Endodermal cell (in vitro differentiated cells): Measurements from ENCODE around the gene KIRREL3. TPM values are rescaled to one million over a fixed set of nuclear protein-coding genes. Genes with fewer than 3 reads are reported as not detected.

Source experiments
- DNase-seq: peaks from one replicate; pipeline ENCODE4 v3.0.0-alpha.2; 2017
- H3K27ac ChIP-seq: 2 replicates; pipeline ENCODE4 v1.5.1; 2013; ENCODE audit warnings: mild to moderate bottlenecking, low read depth, low read length, moderate library complexity
- H3K27me3 ChIP-seq: 2 replicates; pipeline ENCODE4 v1.6.1; 2013; ENCODE audit warnings: mild to moderate bottlenecking, low read length, moderate library complexity; ENCODE audit not compliant: insufficient read depth, control insufficient read depth, poor library complexity, severe bottlenecking
- H3K36me3 ChIP-seq: 2 replicates; pipeline ENCODE4 v1.7.0; 2013; ENCODE audit warnings: mild to moderate bottlenecking, low read length, moderate library complexity; ENCODE audit not compliant: control insufficient read depth, insufficient read depth
- H3K4me1 ChIP-seq: one replicate; pipeline ENCODE4 v1.7.0; 2013; ENCODE audit warnings: low read length; ENCODE audit not compliant: control insufficient read depth, insufficient read depth
- H3K4me3 ChIP-seq: 2 replicates; pipeline ENCODE4 v1.5.1; 2013; ENCODE audit warnings: mild to moderate bottlenecking, low read length, moderate library complexity
- H3K9ac ChIP-seq: 2 replicates; pipeline ENCODE4 v1.6.1; 2013; ENCODE audit warnings: mild to moderate bottlenecking, low read length, moderate library complexity; ENCODE audit not compliant: poor library complexity, severe bottlenecking; ENCODE audit errors: extremely low read depth
- H3K9me3 ChIP-seq: 2 replicates; pipeline ENCODE4 v1.6.1; 2013; ENCODE audit warnings: mild to moderate bottlenecking, low read length, moderate library complexity; ENCODE audit not compliant: control insufficient read depth
- H3K27ac Mint-ChIP-seq: 2 replicates; pipeline ENCODE4 v1.8.0; 2020; ENCODE audit warnings: mixed read lengths
- H3K27me3 Mint-ChIP-seq: 2 replicates; pipeline ENCODE4 v1.8.0; 2021; ENCODE audit warnings: mild to moderate bottlenecking, mixed read lengths; ENCODE audit not compliant: insufficient read depth
- H3K36me3 Mint-ChIP-seq: 2 replicates; pipeline ENCODE4 v1.8.0; 2020; ENCODE audit warnings: low read depth, mixed read lengths
- H3K4me1 Mint-ChIP-seq: 2 replicates; pipeline ENCODE4 v1.8.0; 2020; ENCODE audit warnings: mixed read lengths
- H3K4me3 Mint-ChIP-seq: 2 replicates; pipeline ENCODE4 v1.8.0; 2020; ENCODE audit warnings: mild to moderate bottlenecking, moderate library complexity, mixed read lengths
- H3K9me3 Mint-ChIP-seq: 2 replicates; pipeline ENCODE4 v1.8.0; 2020; ENCODE audit warnings: mild to moderate bottlenecking, mixed read lengths
- WGBS, 2 experiments: methylation state at CpG; one replicate each; pipeline versions ENCODE4 v1.1.5 to v1.1.7; 2013; ENCODE audit warnings: missing lambda C conversion rate in 2 of 2, mixed read lengths in 1 of 2; ENCODE audit not compliant: insufficient coverage in 1 of 2, insufficient read length in 1 of 2; 5-methylcytosine and 5-hydroxymethylcytosine counted together
- total RNA-seq, 2 donors: library from RNA; stranded (reverse); fragmentation: NEBNext Ultra II Directional in 1 of 2; extraction: Animal tissue kit (Norgen Biotek cat#: 25700) in 1 of 2; gene quantifications; 2 replicates in 1 of 2; 3 replicates in 1 of 2; pipeline ENCODE4 v1.2.1, GENCODE V29; 2021
- TF ChIP-seq, protein P1 (sequence below): fragments of 200-600 bp; sonication (generic); conservative IDR thresholded peaks from 2 replicates; pipeline ENCODE4 v1.5.0; 2021; ENCODE audit warnings: antibody characterized with exemption, mild to moderate bottlenecking

Gene KIRREL3
- total RNA-seq, 2 donors from 2014 or later = 1.1 to 1.4 TPM

DNA sequence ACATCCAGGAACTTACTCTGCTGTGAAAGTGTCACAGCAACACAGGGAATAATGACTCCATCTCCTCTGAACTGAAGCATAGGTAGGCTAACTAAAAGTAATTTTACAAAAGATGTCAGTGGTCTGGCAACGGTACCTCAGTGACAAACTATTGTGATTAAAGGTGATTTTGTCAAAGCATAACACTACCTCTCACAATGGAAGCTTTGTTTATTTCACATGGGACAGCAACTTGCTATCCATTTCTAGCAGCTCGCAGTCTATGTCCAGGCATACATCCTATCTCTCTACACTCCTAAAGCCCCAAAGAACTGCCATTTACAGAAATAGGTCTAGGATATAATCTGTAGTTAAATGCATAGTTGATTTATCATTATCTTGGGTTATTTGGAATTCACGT lies 163.0 kb downstream of the KIRREL3 start:
- H3K27me3 Mint-ChIP-seq = no peaks in the 10 kb centered on the region
- no peaks in the 10 kb centered on the region for H3K36me3 ChIP-seq
- H3K4me1 ChIP-seq = no peaks in the 10 kb centered on the region
- WGBS, 2 experiments = 92 to 100% methylated on average over 1 to 2 of the region's 3 CpGs
- H3K27ac ChIP-seq = no peak overlapping the region
- H3K4me3 Mint-ChIP-seq = no peak overlapping the region
- no peaks in the 10 kb centered on the region for H3K36me3 Mint-ChIP-seq
- H3K9me3 Mint-ChIP-seq = peaks cover 5% of the 10 kb centered on the region
- H3K9ac ChIP-seq = no peak overlapping the region
- DNase-seq = peak; percentile 8
- no peaks in the 10 kb centered on the region for H3K9me3 ChIP-seq
- H3K27me3 ChIP-seq = no peaks in the 10 kb centered on the region
- no peaks in the 10 kb centered on the region for H3K4me1 Mint-ChIP-seq
- no peak overlapping the region for H3K4me3 ChIP-seq
- H3K27ac Mint-ChIP-seq = no peak overlapping the region
- TF ChIP-seq, protein P1, sequence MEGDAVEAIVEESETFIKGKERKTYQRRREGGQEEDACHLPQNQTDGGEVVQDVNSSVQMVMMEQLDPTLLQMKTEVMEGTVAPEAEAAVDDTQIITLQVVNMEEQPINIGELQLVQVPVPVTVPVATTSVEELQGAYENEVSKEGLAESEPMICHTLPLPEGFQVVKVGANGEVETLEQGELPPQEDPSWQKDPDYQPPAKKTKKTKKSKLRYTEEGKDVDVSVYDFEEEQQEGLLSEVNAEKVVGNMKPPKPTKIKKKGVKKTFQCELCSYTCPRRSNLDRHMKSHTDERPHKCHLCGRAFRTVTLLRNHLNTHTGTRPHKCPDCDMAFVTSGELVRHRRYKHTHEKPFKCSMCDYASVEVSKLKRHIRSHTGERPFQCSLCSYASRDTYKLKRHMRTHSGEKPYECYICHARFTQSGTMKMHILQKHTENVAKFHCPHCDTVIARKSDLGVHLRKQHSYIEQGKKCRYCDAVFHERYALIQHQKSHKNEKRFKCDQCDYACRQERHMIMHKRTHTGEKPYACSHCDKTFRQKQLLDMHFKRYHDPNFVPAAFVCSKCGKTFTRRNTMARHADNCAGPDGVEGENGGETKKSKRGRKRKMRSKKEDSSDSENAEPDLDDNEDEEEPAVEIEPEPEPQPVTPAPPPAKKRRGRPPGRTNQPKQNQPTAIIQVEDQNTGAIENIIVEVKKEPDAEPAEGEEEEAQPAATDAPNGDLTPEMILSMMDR = no peak

- H3K4me1 Mint-ChIP-seq = no peaks in the 10 kb centered on the region
Measured at GRCh38 chr11:126834573-126834972, 166.0 kb downstream of the KIRREL3 start.

GRCh38 chr11:126834149-126834548 lies 166.4 kb downstream of the KIRREL3 start:
- H3K36me3 ChIP-seq = no peaks in the 10 kb centered on the region
- H3K27ac ChIP-seq = no peak overlapping the region
- Mint-ChIP-seq H3K4me3 (no peak overlapping the region), H3K27me3 (no peaks in the 10 kb centered on the region), H3K4me1 (no peaks in the 10 kb centered on the region), H3K36me3 (no peaks in the 10 kb centered on the region), H3K27ac (no peak overlapping the region), H3K9me3 (peaks cover 5% of the 10 kb centered on the region)
- DNase-seq = peak; percentile 17
- H3K9me3 ChIP-seq = no peaks in the 10 kb centered on the region
- peaks cover 4% of the 10 kb centered on the region for H3K27me3 ChIP-seq
- H3K9ac ChIP-seq = no peak overlapping the region
- no peaks in the 10 kb centered on the region for H3K4me1 ChIP-seq
- WGBS, 2 experiments = 94 to 95% methylated on average over 4 to 5 of the region's 5 CpGs
- no peak overlapping the region for H3K4me3 ChIP-seq
- TF ChIP-seq, protein P1 = no peak

More at GRCh38 chr11:126834573-126834972, 166.0 kb downstream of the KIRREL3 start:
- Histone ChIP-seq H3K27me3 (peaks cover 4% of the 10 kb centered on the region), H3K4me3 (no peak overlapping the region), H3K4me1 (no peaks in the 10 kb centered on the region), H3K9ac (no peak overlapping the region), H3K36me3 (no peaks in the 10 kb centered on the region), H3K27ac (no peak overlapping the region), H3K9me3 (no peaks in the 10 kb centered on the region)
- 94% methylated on average over 7 to 8 of the region's 8 CpGs for WGBS, 2 experiments
- Mint-ChIP-seq H3K27ac (no peak overlapping the region), H3K36me3 (no peaks in the 10 kb centered on the region), H3K27me3 (no peaks in the 10 kb centered on the region), H3K4me3 (no peak overlapping the region), H3K9me3 (peaks cover 5% of the 10 kb centered on the region)
- TF ChIP-seq, protein P1 = no peak
- DNase-seq = peak; percentile 7
